Spleen (tissue), 11 donors: ENCODE measurements around the gene PPP1R16B. TPM values are rescaled to one million over a fixed set of nuclear protein-coding genes. Genes with fewer than 3 reads are reported as not detected.

ENCODE experiments used
- DNase-seq: peaks from one replicate; pipeline ENCODE4 v3.0.0-alpha.2; 2020
- H3K27ac ChIP-seq, 8 donors: fragments of 200-600 bp; sonication (generic) in 7 of 8; 1 replicate in 4 of 8; 2 replicates in 4 of 8; pipeline versions ENCODE4 v1.5.0 to v1.8.0; 2016 to 2021; ENCODE audit warnings: inconsistent platforms in 4 of 8, mild to moderate bottlenecking in 4 of 8, moderate library complexity in 1 of 8
- H3K27me3 ChIP-seq, 7 donors: fragments of 200-600 bp; sonication (generic) in 6 of 7; replicated peaks in 1 of 7; 1 replicate in 4 of 7; 2 replicates in 3 of 7; pipeline versions ENCODE4 v1.5.0 to v1.8.0; 2016 to 2021; ENCODE audit warnings: inconsistent platforms in 3 of 7, mild to moderate bottlenecking in 1 of 7
- H3K36me3 ChIP-seq, 6 donors: fragments of 200-600 bp; sonication (generic) in 5 of 6; 1 replicate in 4 of 6; 2 replicates in 2 of 6; pipeline versions ENCODE4 v1.5.0 to v1.8.0; 2016 to 2021; ENCODE audit warnings: inconsistent platforms in 2 of 6
- H3K4me1 ChIP-seq, 6 donors: fragments of 200-600 bp; sonication (generic) in 5 of 6; 1 replicate in 3 of 6; 2 replicates in 3 of 6; pipeline versions ENCODE4 v1.5.0 to v1.8.0; 2016 to 2021; ENCODE audit warnings: inconsistent platforms in 3 of 6
- H3K4me3 ChIP-seq, 8 donors: fragments of 200-600 bp; sonication (generic) in 7 of 8; 1 replicate in 4 of 8; 2 replicates in 4 of 8; pipeline versions ENCODE4 v1.5.0 to v1.8.0; 2016 to 2021; ENCODE audit warnings: inconsistent platforms in 4 of 8, mild to moderate bottlenecking in 4 of 8, moderate library complexity in 2 of 8
- H3K9me3 ChIP-seq, 8 donors: fragments of 200-600 bp; sonication (generic) in 7 of 8; 1 replicate in 4 of 8; 2 replicates in 4 of 8; pipeline versions ENCODE4 v1.5.0 to v1.8.0; 2016 to 2021; ENCODE audit warnings: inconsistent platforms in 4 of 8
- POLR2A ChIP-seq, 3 donors: fragments of 450-650 bp; IDR thresholded peaks; one replicate each; pipeline ENCODE4 v1.5.1; 2017; ENCODE audit warnings: antibody characterized with exemption in 3 of 3, mild to moderate bottlenecking in 1 of 3
- POLR2AphosphoS5 ChIP-seq, 3 donors: sonication (generic); formaldehyde crosslinking; IDR thresholded peaks; one replicate each; pipeline ENCODE4 v1.5.1; 2017; ENCODE audit warnings: antibody characterized with exemption in 3 of 3
- WGBS, 5 donors: extraction: QIAGEN DNeasy Blood & Tissue Kit in 3 of 5; methylation state at CpG; one replicate each; pipeline versions ENCODE4 v1.1.5 to v1.1.7; 2013 to 2018; 5-methylcytosine and 5-hydroxymethylcytosine counted together
- intact Hi-C: fragments of 100-400 bp; cut with DNase I; formaldehyde crosslinking; loops from one replicate; pipeline ENCODE4 v1.15.0; 2023; ENCODE audit warnings: low total_unique reads
- polyA plus RNA-seq, 3 donors: library from polyadenylated mRNA; stranded (reverse); fragments of 200-250 nt; gene quantifications; one replicate each; pipeline ENCODE4 v1.2.1, GENCODE V29; 2013
- total RNA-seq, 7 donors: library from RNA; depleted of rRNA in 3 of 7; stranded (reverse); fragments of >200 nt in 3 of 7; fragmentation: NEBNext Ultra II Directional in 4 of 7; extraction: Animal tissue kit (Norgen Biotek cat#: 25700) in 4 of 7; gene quantifications; one replicate each; pipeline versions ENCODE4 v1.1.0 to v1.2.1, GENCODE V29; 2016 to 2021
- TF ChIP-seq, protein P1 (sequence below), 11 experiments: fragments of 200-600 bp in 7 of 11; fragments of 450-650 bp in 4 of 11; sonication (generic) in 4 of 11; IDR thresholded peaks in 8 of 11; conservative IDR thresholded peaks in 3 of 11; 1 replicate in 7 of 11; 2 replicates in 4 of 11; pipeline versions ENCODE4 v1.4.0 to v1.8.0; 2016 to 2021; ENCODE audit warnings: antibody characterized with exemption in 11 of 11, inconsistent platforms in 4 of 11, mild to moderate bottlenecking in 1 of 11
- donor health status: healthy with polysubstance abuse.
- donor health status: DM: no; HTN: no; CAD: no; lungs with moderate emphysema.
- donor health status: DM: no; HTN: no; CAD: no.
- donor health status: Bipolar disorder and iron deficiency.
- donor health status: healthy.
- donor health status: DM: no; HTN: no; CAD: no.
- donor health status: DM: yes; HTN: yes; CAD: no.

The PPP1R16B gene
- total and polyA plus RNA-seq, 10 donors: 16.0 to 66.0 (median 43.1) TPM

DNA sequence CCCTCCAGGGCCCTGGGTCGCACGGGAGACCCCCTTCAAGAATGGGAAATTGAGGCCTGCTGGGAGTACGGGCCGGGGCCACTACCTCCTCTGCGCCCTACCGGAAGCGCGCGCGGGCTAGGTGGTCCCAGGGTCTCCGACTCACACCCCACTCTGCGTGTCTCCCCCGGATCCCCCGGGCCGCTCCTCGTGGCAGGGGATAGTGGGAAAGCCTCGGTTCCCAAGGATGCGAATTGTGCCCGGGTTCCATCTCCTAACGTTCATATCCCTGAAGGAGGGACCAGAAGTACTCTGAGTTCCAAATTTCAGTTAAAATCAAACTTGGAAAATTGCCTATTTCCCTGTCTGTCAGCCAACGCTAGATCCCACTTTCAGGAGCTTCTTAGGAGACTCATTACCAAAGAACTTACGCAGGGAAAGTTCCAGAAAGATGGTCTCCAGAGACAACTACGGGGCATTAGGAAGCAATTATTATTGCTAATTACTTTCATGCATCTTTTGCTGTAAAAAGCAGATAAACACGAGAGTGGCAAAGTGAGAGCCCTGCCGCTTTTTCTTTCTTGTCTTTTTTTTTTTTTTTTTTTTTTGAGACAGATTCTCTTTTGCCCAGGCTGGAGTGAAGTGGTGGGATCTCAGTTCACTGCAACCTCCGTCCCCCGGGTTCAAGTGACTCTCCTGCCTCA lies 121.6 kb downstream of the PPP1R16B start:
- H3K27ac ChIP-seq: peak overlapping the region in 4 of 8 donors; percentile 53 to 73 (median 54)
- peaks cover 0 to 18% (median 6%) of the 10 kb centered on the region in 6 donors for H3K36me3 ChIP-seq
- H3K4me1 ChIP-seq: peaks cover 8 to 33% (median 27%) of the 10 kb centered on the region in 6 donors
- H3K9me3 ChIP-seq: no peaks in the 10 kb centered on the region
- intact Hi-C loops: loop anchor here (10.0 kb wide), 1 partner anchor 118 kb away; no protein-coding TSS in a partner anchor
- peaks cover 0 to 8% (median 0%) of the 10 kb centered on the region in 7 donors for H3K27me3 ChIP-seq
- TF ChIP-seq POLR2A (IDR thresholded peaks at IDR 0.05) (no peak), POLR2AphosphoS5 (IDR thresholded peaks at IDR 0.05) (no peak)
- TF ChIP-seq, protein P1, sequence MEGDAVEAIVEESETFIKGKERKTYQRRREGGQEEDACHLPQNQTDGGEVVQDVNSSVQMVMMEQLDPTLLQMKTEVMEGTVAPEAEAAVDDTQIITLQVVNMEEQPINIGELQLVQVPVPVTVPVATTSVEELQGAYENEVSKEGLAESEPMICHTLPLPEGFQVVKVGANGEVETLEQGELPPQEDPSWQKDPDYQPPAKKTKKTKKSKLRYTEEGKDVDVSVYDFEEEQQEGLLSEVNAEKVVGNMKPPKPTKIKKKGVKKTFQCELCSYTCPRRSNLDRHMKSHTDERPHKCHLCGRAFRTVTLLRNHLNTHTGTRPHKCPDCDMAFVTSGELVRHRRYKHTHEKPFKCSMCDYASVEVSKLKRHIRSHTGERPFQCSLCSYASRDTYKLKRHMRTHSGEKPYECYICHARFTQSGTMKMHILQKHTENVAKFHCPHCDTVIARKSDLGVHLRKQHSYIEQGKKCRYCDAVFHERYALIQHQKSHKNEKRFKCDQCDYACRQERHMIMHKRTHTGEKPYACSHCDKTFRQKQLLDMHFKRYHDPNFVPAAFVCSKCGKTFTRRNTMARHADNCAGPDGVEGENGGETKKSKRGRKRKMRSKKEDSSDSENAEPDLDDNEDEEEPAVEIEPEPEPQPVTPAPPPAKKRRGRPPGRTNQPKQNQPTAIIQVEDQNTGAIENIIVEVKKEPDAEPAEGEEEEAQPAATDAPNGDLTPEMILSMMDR (IDR thresholded peaks at IDR 0.05 in 8 of 11, conservative IDR thresholded peaks at IDR 0.05 in 3 of 11): no peak
- 9 to 17% (median 12%) methylated on average over 19 to 27 of the region's 27 CpGs for WGBS, 5 donors
- no peak for DNase-seq
- H3K4me3 ChIP-seq: peak overlapping the region; percentile 73 to 90 (median 84)

DNA sequence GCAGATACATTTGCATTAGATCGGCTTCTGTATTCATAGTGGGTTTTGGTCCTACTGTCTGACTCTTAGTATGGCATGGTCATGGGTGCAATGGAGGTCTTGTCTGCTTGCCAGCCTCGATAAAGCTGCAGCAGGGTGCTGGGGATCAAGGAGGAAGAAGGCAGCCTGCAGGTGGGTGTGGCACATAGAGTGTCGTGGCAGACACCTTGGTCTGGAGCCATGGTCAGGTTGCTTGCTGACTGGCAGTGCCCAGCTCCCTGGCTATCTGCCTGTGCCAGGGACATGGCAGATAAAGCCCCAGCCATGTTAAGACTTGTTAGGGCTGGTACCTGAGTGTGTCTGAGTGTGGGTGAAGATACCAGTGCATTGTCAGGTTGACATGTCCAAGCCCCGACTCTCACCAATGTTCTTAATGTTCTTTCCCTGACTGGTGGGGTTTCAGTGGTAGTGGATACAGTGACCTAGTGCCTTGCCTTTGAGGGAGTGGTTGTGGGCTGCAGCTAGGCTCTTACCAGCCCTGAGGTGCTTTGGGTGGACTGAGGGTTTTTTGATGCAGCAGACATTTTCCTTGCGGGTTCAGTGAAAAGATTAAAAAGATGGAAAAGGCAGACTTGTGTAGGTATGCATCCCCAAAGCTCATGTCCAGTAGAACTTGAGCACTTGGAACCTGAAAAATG lies 122.5 kb downstream of the PPP1R16B start:
- Histone ChIP-seq H3K4me3 (peak overlapping the region in 4 of 8 donors; percentile 4 to 84 (median 52)), H3K36me3 (peaks cover 0 to 8% (median 0%) of the 10 kb centered on the region in 6 donors), H3K4me1 (peaks cover 8 to 33% (median 27%) of the 10 kb centered on the region in 6 donors), H3K27ac (no peak overlapping the region), H3K27me3 (peaks cover 0 to 8% (median 0%) of the 10 kb centered on the region in 7 donors), H3K9me3 (no peaks in the 10 kb centered on the region)
- intact Hi-C loops: loop anchor here (10.0 kb wide), 1 partner anchor 117 kb away; no protein-coding TSS in a partner anchor
- TF ChIP-seq, protein P1 (IDR thresholded peaks at IDR 0.05 in 8 of 11, conservative IDR thresholded peaks at IDR 0.05 in 3 of 11): no peak
- TF ChIP-seq POLR2AphosphoS5 (IDR thresholded peaks at IDR 0.05): no peak
- no peak for TF ChIP-seq POLR2A (IDR thresholded peaks at IDR 0.05)
- DNase-seq: no peak
- WGBS, 5 donors: 60 to 72% (median 66%) methylated on average over 4 to 5 of the region's 5 CpGs

DNA sequence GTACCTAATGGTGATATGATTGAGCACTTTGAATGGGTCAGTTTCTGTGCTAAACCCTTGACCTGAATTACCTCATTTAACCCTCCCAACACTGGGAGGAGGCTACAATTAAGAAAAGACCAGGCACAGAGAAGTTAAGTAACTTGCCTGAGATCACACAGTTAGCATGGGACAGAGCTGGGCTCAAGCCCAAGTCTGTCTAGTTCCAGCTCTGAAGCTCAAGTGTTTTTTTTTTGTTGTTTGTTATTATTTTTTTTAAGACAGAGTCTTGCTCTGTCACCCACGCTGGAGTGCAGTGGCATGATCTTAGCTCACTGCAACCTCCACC lies 124.7 kb downstream of the PPP1R16B start:
- H3K36me3 ChIP-seq: no peaks in the 10 kb centered on the region
- 82 to 95% (median 91%) methylated on average over 1 of the region's 1 CpG for WGBS, 5 donors
- peaks cover 8 to 33% (median 27%) of the 10 kb centered on the region in 6 donors for H3K4me1 ChIP-seq
- peaks cover 0 to 8% (median 0%) of the 10 kb centered on the region in 7 donors for H3K27me3 ChIP-seq
- no peak for TF ChIP-seq POLR2AphosphoS5 (IDR thresholded peaks at IDR 0.05)
- no peak for TF ChIP-seq POLR2A (IDR thresholded peaks at IDR 0.05)
- TF ChIP-seq, protein P1 (IDR thresholded peaks at IDR 0.05 in 8 of 11, conservative IDR thresholded peaks at IDR 0.05 in 3 of 11): no peak
- H3K27ac ChIP-seq: no peak overlapping the region
- DNase-seq: no peak
- intact Hi-C loops: no loop called here
- H3K9me3 ChIP-seq: no peaks in the 10 kb centered on the region
- H3K4me3 ChIP-seq: no peak overlapping the region

GRCh38 chr20:38931984-38932383 lies 126.5 kb downstream of the PPP1R16B start:
- H3K4me1 ChIP-seq: peaks cover 4 to 18% (median 14%) of the 10 kb centered on the region in 6 donors
- peaks cover 0 to 8% (median 0%) of the 10 kb centered on the region in 7 donors for H3K27me3 ChIP-seq
- DNase-seq: no peak
- intact Hi-C loops: no loop called here
- H3K36me3 ChIP-seq: no peaks in the 10 kb centered on the region
- H3K4me3 ChIP-seq: no peak overlapping the region
- no peaks in the 10 kb centered on the region for H3K9me3 ChIP-seq
- no peak for TF ChIP-seq POLR2A (IDR thresholded peaks at IDR 0.05)
- TF ChIP-seq, protein P1 (IDR thresholded peaks at IDR 0.05 in 8 of 11, conservative IDR thresholded peaks at IDR 0.05 in 3 of 11): no peak
- no peak for TF ChIP-seq POLR2AphosphoS5 (IDR thresholded peaks at IDR 0.05)
- WGBS, 5 donors: 92 to 96% (median 94%) methylated on average over 4 of the region's 4 CpGs
- no peak overlapping the region for H3K27ac ChIP-seq
